KOPT-K1 (cell line): ENCODE results near the gene RPL23.

Experiments
- H3K27ac ChIP-seq: fragments of 200-600 bp; sonication (generic); 2 replicates; pipeline ENCODE4 v1.5.1; 2016; ENCODE audit warnings: antibody characterized with exemption, mild to moderate bottlenecking, low read depth, low read length; ENCODE audit not compliant: poor library complexity, severe bottlenecking
- H3K36me3 ChIP-seq: fragments of 200-600 bp; sonication (generic); 2 replicates; pipeline ENCODE4 v1.5.1; 2017; ENCODE audit warnings: antibody characterized with exemption, mild to moderate bottlenecking, low read length, moderate library complexity; ENCODE audit not compliant: insufficient read depth
- H3K9me3 ChIP-seq: fragments of 200-600 bp; sonication (generic); 2 replicates; pipeline ENCODE4 v1.5.1; 2017; ENCODE audit warnings: antibody characterized with exemption, low read length, mild to moderate bottlenecking; ENCODE audit not compliant: insufficient read depth, poor library complexity, severe bottlenecking

RPL23 gene

DNA sequence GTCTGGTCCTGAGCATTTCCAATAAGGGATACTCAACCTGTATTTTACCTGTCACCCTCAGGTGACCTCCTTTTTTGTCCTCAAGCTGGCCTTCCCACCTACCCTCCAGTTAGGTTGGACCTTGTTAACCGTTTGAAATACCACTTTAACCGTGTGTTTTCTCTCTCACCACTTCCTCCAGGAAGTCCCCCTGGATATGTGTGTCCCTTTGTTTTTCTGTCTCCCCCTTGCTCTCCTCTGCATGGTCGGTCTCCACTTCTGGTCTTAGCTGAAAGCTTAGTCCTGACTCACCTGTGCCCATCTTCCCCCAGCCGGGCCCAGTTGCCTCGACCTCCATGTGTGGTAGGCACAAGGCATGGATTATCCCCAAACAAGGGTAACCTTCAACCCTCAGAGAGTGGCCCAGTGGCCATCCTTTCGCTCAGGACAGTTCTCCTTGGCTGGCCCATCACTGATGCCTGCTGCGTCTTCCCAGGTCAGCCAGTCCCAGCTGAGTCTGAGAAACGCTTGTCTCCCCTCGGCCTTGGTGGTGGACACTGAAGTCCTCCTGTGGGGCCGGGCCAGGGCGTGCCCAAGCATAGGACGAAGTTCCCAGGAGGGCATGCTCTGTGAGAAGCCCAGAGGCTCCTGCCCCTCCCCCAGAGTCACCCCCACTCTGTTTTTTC is 36.4 kb upstream of the RPL23 start:
- H3K27ac ChIP-seq: peak overlapping the region; percentile 52
- peaks cover 93% of the 10 kb centered on the region for H3K36me3 ChIP-seq
- no peaks in the 10 kb centered on the region for H3K9me3 ChIP-seq

GRCh38 chr17:38888842-38889241 is 35.3 kb upstream of the RPL23 start:
- no peaks in the 10 kb centered on the region for H3K9me3 ChIP-seq
- H3K27ac ChIP-seq: no peak overlapping the region
- peaks cover 91% of the 10 kb centered on the region for H3K36me3 ChIP-seq

DNA sequence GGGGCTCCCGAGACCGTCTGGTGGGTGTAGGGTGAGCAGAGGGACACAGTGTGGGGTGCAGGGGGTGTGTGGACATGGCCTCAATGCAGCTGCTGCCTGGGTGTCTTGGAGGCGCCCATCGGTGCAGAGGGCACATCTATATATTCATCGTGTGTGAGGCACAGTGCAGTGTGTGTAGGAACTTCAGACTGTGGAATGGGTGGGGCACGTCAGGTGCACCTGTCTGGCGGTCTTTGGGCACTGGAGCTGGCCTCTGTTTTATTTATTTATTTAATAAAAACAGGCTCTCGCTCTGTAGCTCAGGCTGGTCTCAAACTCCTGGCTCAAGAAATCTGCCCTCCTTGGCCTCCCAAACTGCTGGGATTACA is 33.1 kb upstream of the RPL23 start:
- H3K27ac ChIP-seq: peak overlapping the region; percentile 10
- H3K36me3 ChIP-seq: peaks cover 93% of the 10 kb centered on the region
- H3K9me3 ChIP-seq: no peaks in the 10 kb centered on the region

DNA sequence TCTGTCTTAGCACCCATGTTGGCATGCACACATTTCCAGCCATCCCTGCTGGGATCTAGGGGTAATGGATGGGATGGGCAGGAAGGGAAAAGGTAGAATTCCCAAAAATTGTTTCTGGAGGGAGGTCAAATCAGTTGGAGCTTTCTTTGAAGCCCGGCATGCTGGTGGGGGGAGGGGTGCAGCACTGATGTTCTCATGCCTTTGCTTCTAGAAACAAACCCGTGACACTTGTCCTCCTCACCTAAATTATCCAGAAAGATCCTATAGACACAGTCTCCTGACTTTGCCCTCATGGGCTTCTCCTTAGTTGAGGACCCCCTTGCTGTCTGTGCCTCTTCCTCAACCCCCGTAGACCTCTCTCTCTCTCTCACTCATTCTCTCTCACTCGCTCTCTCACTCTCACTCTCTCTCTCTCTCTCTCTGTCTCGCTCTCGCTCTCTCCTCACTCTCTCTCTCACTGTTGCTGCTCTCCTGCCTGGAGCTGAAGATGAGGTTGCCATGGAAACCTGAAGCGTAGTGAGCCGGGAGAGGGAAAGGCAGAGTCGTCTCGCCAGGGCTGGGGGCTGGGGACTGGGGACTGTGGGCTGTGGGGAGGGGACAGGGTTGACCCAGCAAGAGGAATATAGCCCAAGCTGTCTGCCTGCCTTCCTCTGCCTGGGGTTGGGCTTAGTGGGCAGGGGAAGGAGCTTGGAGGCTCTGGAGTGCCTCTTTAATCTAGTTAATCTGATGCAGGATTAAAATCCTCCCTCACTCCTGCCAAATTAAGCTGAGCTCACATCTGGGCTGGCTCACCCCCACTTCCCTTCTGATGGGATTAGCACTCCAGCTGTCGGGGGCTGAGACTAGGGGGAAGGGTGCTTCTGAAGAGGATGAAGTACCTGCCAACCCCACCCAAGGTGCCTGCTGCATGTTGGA is 32.5 kb upstream of the RPL23 start:
- Histone ChIP-seq H3K36me3 (peaks cover 93% of the 10 kb centered on the region), H3K9me3 (no peaks in the 10 kb centered on the region), H3K27ac (peak overlapping the region; percentile 9)

DNA sequence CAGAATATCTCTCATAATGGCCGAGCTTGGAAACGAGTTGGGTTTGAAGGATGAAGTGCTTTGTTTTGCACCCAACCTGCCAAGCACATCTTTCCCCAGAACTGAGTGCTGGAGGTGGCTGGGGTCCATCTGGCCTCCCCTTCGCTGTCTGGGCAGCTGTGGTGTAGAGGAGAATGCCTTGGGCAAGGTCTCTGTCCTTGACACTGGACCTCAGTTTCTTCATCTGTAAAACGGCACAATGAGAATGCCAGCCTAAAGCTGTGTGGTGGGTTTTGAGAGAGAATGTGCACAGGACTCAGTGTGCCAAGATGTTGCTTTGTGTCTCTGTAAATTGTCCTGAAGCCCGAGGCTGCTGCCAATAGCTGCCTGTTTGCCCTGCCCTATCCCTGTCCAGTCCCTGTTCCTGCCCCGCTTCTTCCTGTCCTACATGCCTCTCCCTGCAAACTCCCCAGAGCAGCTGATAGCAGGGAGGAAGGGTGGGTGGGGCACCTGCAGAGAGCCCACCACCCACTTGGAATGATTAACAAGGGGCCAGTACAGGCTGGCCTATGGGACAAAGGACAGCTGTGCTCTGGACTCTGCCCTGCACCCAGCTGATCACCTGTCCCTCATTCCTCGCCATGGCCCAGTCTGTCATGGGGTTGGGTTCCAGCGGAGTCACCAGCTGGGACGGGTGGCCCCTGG is 31.7 kb upstream of the RPL23 start:
- Histone ChIP-seq H3K36me3 (peaks cover 93% of the 10 kb centered on the region), H3K9me3 (no peaks in the 10 kb centered on the region), H3K27ac (no peak overlapping the region)

GRCh38 chr17:38883592-38884526 is 30.3 kb upstream of the RPL23 start:
- Histone ChIP-seq H3K27ac (peak overlapping the region; percentile 40), H3K36me3 (peaks cover 93% of the 10 kb centered on the region), H3K9me3 (no peaks in the 10 kb centered on the region)

- no peaks in the 10 kb centered on the region for H3K9me3 ChIP-seq
- H3K36me3 ChIP-seq: peaks cover 92% of the 10 kb centered on the region
- H3K27ac ChIP-seq: no peak overlapping the region
These were observed 29.3 kb upstream of the RPL23 start for GRCh38 chr17:38882870-38883269.

DNA sequence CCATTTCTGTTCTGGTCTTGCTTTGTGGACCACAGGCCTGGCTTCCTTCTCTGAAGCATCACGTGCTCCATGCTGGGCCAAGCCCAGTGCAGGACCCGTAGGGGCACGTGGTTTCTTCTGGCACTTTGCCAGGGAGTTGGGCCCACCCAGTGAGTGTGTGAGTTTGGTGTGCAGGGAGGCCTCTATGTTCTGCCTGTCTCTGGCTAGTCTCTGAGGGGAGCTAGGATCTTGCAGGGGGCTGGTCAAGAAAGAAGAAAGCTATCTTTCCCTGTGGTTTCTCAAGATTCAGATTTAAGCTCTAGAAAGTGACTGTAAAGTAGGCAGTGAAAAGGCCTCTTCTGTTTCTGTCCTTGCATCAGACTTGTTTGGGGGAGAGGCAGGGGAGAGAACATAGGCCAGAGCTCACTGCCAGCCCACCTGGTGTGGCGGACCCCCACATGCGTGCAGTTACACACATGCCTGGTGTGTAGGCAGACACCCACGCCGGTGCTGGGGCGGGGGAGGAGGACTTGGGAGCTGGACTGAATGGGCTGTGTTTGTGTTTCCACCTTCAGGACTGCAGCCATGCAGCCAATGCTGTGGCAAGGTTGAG is 28.2 kb upstream of the RPL23 start:
- peak overlapping the region; percentile 38 for H3K27ac ChIP-seq
- H3K9me3 ChIP-seq: no peaks in the 10 kb centered on the region
- peaks cover 82% of the 10 kb centered on the region for H3K36me3 ChIP-seq

GRCh38 chr17:38879878-38880665 is 26.6 kb upstream of the RPL23 start:
- Histone ChIP-seq H3K36me3 (peaks cover 66% of the 10 kb centered on the region), H3K27ac (peak overlapping the region; percentile 38), H3K9me3 (no peaks in the 10 kb centered on the region)

GRCh38 chr17:38877130-38877851 is 23.8 kb upstream of the RPL23 start:
- Histone ChIP-seq H3K27ac (peak overlapping the region; percentile 57), H3K36me3 (peaks cover 57% of the 10 kb centered on the region)

GRCh38 chr17:38875477-38876075 is 22.1 kb upstream of the RPL23 start:
- H3K9me3 ChIP-seq: no peaks in the 10 kb centered on the region
- peaks cover 42% of the 10 kb centered on the region for H3K36me3 ChIP-seq
- peak overlapping the region; percentile 5 for H3K27ac ChIP-seq

More at GRCh38 chr17:38877130-38877851, 23.8 kb upstream of the RPL23 start:
- H3K9me3 ChIP-seq: no peaks in the 10 kb centered on the region

DNA sequence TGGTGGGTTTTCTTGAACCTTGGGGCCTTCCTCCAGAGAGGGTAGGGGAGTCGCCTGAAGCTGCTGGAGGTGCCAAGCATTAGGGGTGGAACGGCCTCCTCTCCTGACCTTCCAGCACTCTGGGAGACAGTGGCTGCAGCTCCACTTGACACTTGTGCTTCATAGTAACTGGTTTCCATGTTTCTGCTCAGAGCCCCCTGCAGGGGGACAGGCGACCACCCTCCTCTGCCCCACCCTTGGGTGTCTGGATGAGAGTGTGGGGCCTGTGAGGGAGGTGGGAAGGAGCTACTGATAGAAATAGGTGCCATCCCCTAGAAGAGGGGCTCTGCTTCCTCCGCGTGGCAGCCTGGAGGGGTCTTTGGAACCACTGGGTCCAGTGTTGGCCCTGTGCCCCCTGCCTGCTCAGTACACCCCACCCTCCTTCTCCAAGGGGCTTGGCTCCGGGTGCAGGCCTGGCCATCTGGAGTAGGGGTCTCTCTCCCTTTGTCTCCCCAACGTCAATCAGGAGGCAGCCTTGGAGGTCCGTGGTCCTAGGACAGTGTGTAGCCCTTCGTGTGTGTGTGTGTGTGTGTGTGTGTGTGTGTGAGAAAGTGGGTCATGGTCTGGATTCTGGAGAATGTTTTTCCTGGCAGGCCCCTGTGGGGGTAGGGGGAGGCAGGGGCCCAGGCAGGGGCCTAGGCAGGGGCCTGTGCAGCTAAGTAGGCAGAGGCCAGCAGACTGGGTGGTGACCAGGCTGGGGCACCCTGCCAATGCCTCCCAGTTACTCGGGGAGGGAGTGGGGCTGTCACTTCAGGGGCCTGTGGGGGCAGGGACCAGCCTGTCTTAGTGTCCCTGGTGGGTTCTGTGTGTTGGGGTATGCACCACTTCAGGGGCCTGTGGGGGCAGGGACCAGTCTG is 21.2 kb upstream of the RPL23 start:
- no peaks in the 10 kb centered on the region for H3K9me3 ChIP-seq
- peaks cover 33% of the 10 kb centered on the region for H3K36me3 ChIP-seq
- H3K27ac ChIP-seq: peak overlapping the region; percentile 3
